K562 (cell line): ENCODE results near the gene FCGR3B.
"Not testable (repeated sequence)": the region's sequence is repeated elsewhere in the genome, so short reads cannot be mapped to it uniquely, and the experiment has no call there.

Source experiments
- TBP ChIP-seq: optimal IDR thresholded peaks from 2 replicates; pipeline ENCODE3; 2011; ENCODE audit warnings: low read depth, low read length, improper control_type of control experiment
- TF ChIP-seq, protein P1 (sequence below): fragments of 450-650 bp; formaldehyde crosslinking; IDR thresholded peaks from 2 replicates; pipeline ENCODE4 v1.4.0; 2020; ENCODE audit warnings: mild to moderate bottlenecking, moderate library complexity

DNA sequence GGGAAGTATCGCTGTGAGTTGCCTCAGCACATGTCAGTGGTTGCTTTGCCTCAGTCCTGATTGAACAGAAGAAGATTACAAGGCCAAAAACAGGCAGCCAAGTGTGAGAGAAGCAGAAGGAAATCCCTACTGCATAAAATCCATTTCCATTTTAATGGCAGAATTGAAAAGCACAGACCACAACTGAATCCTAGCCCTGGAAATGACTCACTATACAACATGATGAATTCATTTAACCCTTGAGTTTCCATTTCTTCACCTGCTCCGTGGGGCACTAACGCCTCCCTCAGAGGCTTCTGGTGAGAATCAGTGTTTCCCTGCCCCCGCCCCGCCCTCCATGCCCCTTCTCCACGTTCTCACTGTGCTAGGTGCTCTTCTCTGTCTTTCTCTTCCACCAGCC lies 41.1 kb downstream of the FCGR3B start:
- not testable (repeated sequence) for TF ChIP-seq TBP
- TF ChIP-seq, protein P1, sequence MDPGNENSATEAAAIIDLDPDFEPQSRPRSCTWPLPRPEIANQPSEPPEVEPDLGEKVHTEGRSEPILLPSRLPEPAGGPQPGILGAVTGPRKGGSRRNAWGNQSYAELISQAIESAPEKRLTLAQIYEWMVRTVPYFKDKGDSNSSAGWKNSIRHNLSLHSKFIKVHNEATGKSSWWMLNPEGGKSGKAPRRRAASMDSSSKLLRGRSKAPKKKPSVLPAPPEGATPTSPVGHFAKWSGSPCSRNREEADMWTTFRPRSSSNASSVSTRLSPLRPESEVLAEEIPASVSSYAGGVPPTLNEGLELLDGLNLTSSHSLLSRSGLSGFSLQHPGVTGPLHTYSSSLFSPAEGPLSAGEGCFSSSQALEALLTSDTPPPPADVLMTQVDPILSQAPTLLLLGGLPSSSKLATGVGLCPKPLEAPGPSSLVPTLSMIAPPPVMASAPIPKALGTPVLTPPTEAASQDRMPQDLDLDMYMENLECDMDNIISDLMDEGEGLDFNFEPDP (CRISPR knock-in tag): not testable (repeated sequence)
